K562 (cell line): ENCODE data around the gene ASB2. TPM values are rescaled to one million over a fixed set of nuclear protein-coding genes. Genes with fewer than 3 reads are reported as not detected.

ENCODE experiments used
- ATAC-seq: fragments of 200-7000 bp; cut with Tn5 transposase; 3 replicates; pipeline ENCODE4 v1.9.1; 2020; ENCODE audit warnings: moderate library complexity
- BruUV-seq: library from RNA; stranded (reverse); fragments of 400-500 nt; replicated peaks from 2 replicates; lab custom pipeline; 2021; lab: Mats Ljungman, UMichigan
- CTCF ChIA-PET: fragments of 300-600 bp; formaldehyde crosslinking; extraction: SDS; loops from one replicate; lab custom pipeline; 2021; ENCODE audit warnings: low intra/inter-chr PET ratio; lab: Yijun Ruan, JAX
- POLR2A ChIA-PET: fragments of 300-600, 350-650 bp; sonication (Branson Sonifier 250); formaldehyde crosslinking; extraction: SDS; loops from one replicate; lab custom pipeline; 2021; ENCODE audit warnings: antibody characterized with exemption, inconsistent platforms; lab: Yijun Ruan, JAX
- DNase-seq, 4 experiments: peaks; one replicate each; pipeline versions ENCODE4 v3.0.0 to v3.0.0-alpha.2; 2011 to 2018; ENCODE audit warnings: low spot score in 3 of 4, mixed read lengths in 3 of 4; ENCODE audit errors: extremely low read depth in 1 of 4
- FAIRE-seq: peaks from 2 replicates; lab custom pipeline; 2011; peaks lifted over from hg19 to GRCh38; lab: Jason Lieb, UNC
- H2AFZ ChIP-seq: 2 replicates; pipeline ENCODE4 v1.6.0; 2011; ENCODE audit warnings: low read depth, low read length, control low read depth, inconsistent platforms
- H3K27ac ChIP-seq: fragments of 200-600 bp; 3 replicates; pipeline ENCODE4 v1.8.0; 2011; ENCODE audit warnings: low read depth, mild to moderate bottlenecking, control low read depth, inconsistent platforms, low read length, moderate library complexity, mixed read lengths; ENCODE audit errors: extremely low read depth
- H3K27me3 ChIP-seq, 2 experiments: fragments of 300-600 bp in 1 of 2; 2 replicates in 1 of 2; 3 replicates in 1 of 2; pipeline versions ENCODE4 v1.6.0 to v1.8.0; 2011; ENCODE audit warnings: inconsistent platforms in 2 of 2, low read length in 2 of 2, mild to moderate bottlenecking in 1 of 2, mixed read lengths in 1 of 2, moderate library complexity in 1 of 2; ENCODE audit not compliant: control insufficient read depth in 2 of 2, insufficient read depth in 2 of 2
- H3K36me3 ChIP-seq: fragments of 300-600 bp; 3 replicates; pipeline ENCODE4 v1.8.0; 2011; ENCODE audit warnings: mild to moderate bottlenecking, low read length, inconsistent platforms; ENCODE audit not compliant: control insufficient read depth, insufficient read depth
- H3K4me1 ChIP-seq, 2 experiments: fragments of 200-600 bp in 1 of 2; replicated peaks in 1 of 2; 2 replicates in 1 of 2; 3 replicates in 1 of 2; pipeline versions ENCODE4 v1.5.1 to v1.8.0; 2011; ENCODE audit warnings: inconsistent platforms in 2 of 2, low read length in 2 of 2, mild to moderate bottlenecking in 1 of 2, mixed read lengths in 1 of 2, moderate library complexity in 1 of 2; ENCODE audit not compliant: control insufficient read depth in 2 of 2, insufficient read depth in 2 of 2
- H3K4me2 ChIP-seq: 2 replicates; pipeline ENCODE4 v1.6.1; 2011; ENCODE audit warnings: low read length, control low read depth, inconsistent platforms, mixed read lengths; ENCODE audit not compliant: insufficient read depth
- H3K4me3 ChIP-seq: fragments of 200-600 bp; sonication (generic), shearing (Covaris generic); 2 replicates; pipeline ENCODE4 v1.5.1; 2016; ENCODE audit warnings: control low read depth, inconsistent platforms
- H3K79me2 ChIP-seq: fragments of 200-600 bp; 3 replicates; pipeline ENCODE4 v1.8.0; 2011; ENCODE audit warnings: low read length, inconsistent platforms; ENCODE audit not compliant: control insufficient read depth, insufficient read depth
- H3K9ac ChIP-seq, 2 experiments: 2 replicates each; pipeline versions ENCODE4 v1.6.0 to v1.6.1; 2011; ENCODE audit warnings: low read depth in 2 of 2, low read length in 2 of 2, control low read depth in 1 of 2, inconsistent platforms in 1 of 2, mild to moderate bottlenecking in 1 of 2, mixed read lengths in 1 of 2; ENCODE audit not compliant: insufficient read depth in 1 of 2
- H3K9me1 ChIP-seq: one replicate; pipeline ENCODE4 v1.6.0; 2011; ENCODE audit warnings: inconsistent platforms, mild to moderate bottlenecking, low read length, moderate library complexity; ENCODE audit not compliant: control insufficient read depth, insufficient read depth
- H3K9me3 ChIP-seq: replicated peaks from 2 replicates; pipeline ENCODE4 v1.5.1; 2011; ENCODE audit warnings: low read depth, low read length, inconsistent platforms; ENCODE audit not compliant: control insufficient read depth, insufficient read depth
- H4K20me1 ChIP-seq: replicated peaks from 2 replicates; pipeline ENCODE4 v1.6.1; 2011; ENCODE audit warnings: low read length, inconsistent platforms, mixed read lengths; ENCODE audit not compliant: control insufficient read depth, insufficient read depth
- ADNP ChIP-seq: fragments of 200-800 bp; sonication (Bioruptor generic); IDR thresholded peaks from 2 replicates; pipeline ENCODE4 v1.6.1; 2016; ENCODE audit warnings: missing genetic modification characterization, missing compliant biosample characterization
- BCOR ChIP-seq: fragments of 450-650 bp; IDR thresholded peaks from 2 replicates; pipeline ENCODE4 v1.6.1; 2016
- CAMTA2 ChIP-seq: fragments of 250-450 bp; sonication (Bioruptor Pico); conservative IDR thresholded peaks from 2 replicates; pipeline ENCODE4 v1.5.1; 2022
- CHD1 ChIP-seq: fragments of 200-600 bp; sonication (generic); IDR thresholded peaks from one replicate; pipeline ENCODE4 v1.6.1; 2012; ENCODE audit warnings: mild to moderate bottlenecking, moderate library complexity, low read length, inconsistent platforms
- FIP1L1 ChIP-seq: fragments of 200-400 bp; formaldehyde crosslinking; IDR thresholded peaks from 2 replicates; pipeline ENCODE4 v1.6.1; 2018; ENCODE audit warnings: mild to moderate bottlenecking, low read depth, low read length; ENCODE audit not compliant: poor library complexity, severe bottlenecking
- FOXA1 ChIP-seq: fragments of 450-650 bp; IDR thresholded peaks from 2 replicates; pipeline ENCODE4 v1.6.1; 2016; ENCODE audit warnings: mild to moderate bottlenecking, borderline replicate concordance
- GTF2E2 ChIP-seq: fragments of 200-800 bp; sonication (Bioruptor generic); IDR thresholded peaks from 2 replicates; pipeline ENCODE4 v1.6.1; 2016; ENCODE audit warnings: missing genetic modification characterization, missing compliant biosample characterization
- HMG20B ChIP-seq: fragments of 250-450 bp; sonication (Bioruptor Pico); IDR thresholded peaks from 2 replicates; pipeline ENCODE4 v1.5.0; 2021; ENCODE audit warnings: mild to moderate bottlenecking
- KAT7 ChIP-seq: sonication (generic); formaldehyde crosslinking; IDR thresholded peaks from 2 replicates; pipeline ENCODE4 v1.8.0; 2022; ENCODE audit warnings: missing genetic modification reagents, mild to moderate bottlenecking, borderline replicate concordance
- MAZ ChIP-seq, 2 experiments: fragments of 450-650 bp in 1 of 2; sonication (generic) in 1 of 2; formaldehyde crosslinking; IDR thresholded peaks in 1 of 2; conservative IDR thresholded peaks in 1 of 2; 2 replicates each; pipeline versions ENCODE4 v1.4.0 to v1.5.0; 2020; ENCODE audit warnings: mild to moderate bottlenecking in 1 of 2, missing genetic modification reagents in 1 of 2
- MCM5 ChIP-seq: fragments of 450-650 bp; IDR thresholded peaks from 2 replicates; pipeline ENCODE4 v1.6.1; 2016; ENCODE audit warnings: low read depth
- STAT5A ChIP-seq: IDR thresholded peaks from 2 replicates; pipeline ENCODE4 v1.6.1; 2012; ENCODE audit warnings: low read length, inconsistent platforms, borderline replicate concordance
- YBX1 ChIP-seq: fragments of 450-650 bp; IDR thresholded peaks from 2 replicates; pipeline ENCODE4 v1.7.1; 2016; ENCODE audit warnings: mild to moderate bottlenecking
- ZFX ChIP-seq: sonication (generic); formaldehyde crosslinking; IDR thresholded peaks from 2 replicates; pipeline ENCODE4 v1.8.0; 2022; ENCODE audit warnings: mild to moderate bottlenecking, missing genetic modification reagents, moderate library complexity
- ZNF184 ChIP-seq: sonication (generic); formaldehyde crosslinking; IDR thresholded peaks from 2 replicates; pipeline ENCODE4 v1.5.0; 2020; ENCODE audit warnings: missing genetic modification reagents
- ZNF354B ChIP-seq: fragments of 250-450 bp; sonication (Bioruptor Pico); IDR thresholded peaks from 2 replicates; pipeline ENCODE4 v1.4.0; 2020
- WGBS: fragments of 100-300 bp; shearing (Covaris generic); methylation state at CpG from one replicate; pipeline ENCODE4 v1.1.6; 2016; ENCODE audit warnings: low coverage, mixed read lengths; ENCODE audit not compliant: insufficient coverage; ENCODE audit errors: missing lambda C conversion rate; 5-methylcytosine and 5-hydroxymethylcytosine counted together
- in situ Hi-C: fragments of 300-500 bp; cut with MboI; formaldehyde crosslinking; loops from 4 replicates; pipeline ENCODE4 v1.15.0; 2018; ENCODE audit warnings: inconsistent platforms, mixed read lengths
- intact Hi-C: fragments of 100-400 bp; cut with micrococcal nuclease; formaldehyde crosslinking; loops from 2 replicates; pipeline ENCODE4 v1.14.2; 2022
- polyA plus RNA-seq, 8 experiments: library from polyadenylated mRNA; depleted of rRNA in 4 of 8; stranded (reverse) in 5 of 8; unstranded in 3 of 8; fragments of >200 nt; fragmentation: Nextera tagmentation in 2 of 8; fragmentation: Illumina TruSeq in 1 of 8; extraction: Ambion mirVana in 2 of 8; extraction: Trizol in 1 of 8; gene quantifications; 2 replicates each; pipeline versions ENCODE4 v1.2.1 to v1.2.3, GENCODE V29; 2011 to 2014; ENCODE audit warnings: inconsistent platforms in 1 of 8, missing spikeins in 1 of 8
- total RNA-seq, 7 experiments: library from RNA; depleted of rRNA in 6 of 7; stranded (reverse); fragments of >200 nt in 6 of 7; fragmentation: Illumina TruSeq in 2 of 7; extraction: Trizol in 2 of 7; gene quantifications; 2 replicates each; pipeline versions ENCODE4 v1.2.1 to v1.2.3, GENCODE V29; 2011 to 2021; ENCODE audit warnings: low replicate concordance in 1 of 7
- TF ChIP-seq, protein P1 (sequence below): sonication (generic); formaldehyde crosslinking; IDR thresholded peaks from 2 replicates; pipeline ENCODE4 v1.8.1; 2022; ENCODE audit warnings: missing genetic modification reagents
- TF ChIP-seq, protein P2 (sequence below): sonication (generic); formaldehyde crosslinking; IDR thresholded peaks from 2 replicates; pipeline ENCODE4 v1.8.1; 2023; ENCODE audit warnings: mild to moderate bottlenecking, missing genetic modification reagents
- TF ChIP-seq, protein P3 (sequence below): sonication (generic); formaldehyde crosslinking; IDR thresholded peaks from 2 replicates; pipeline ENCODE4 v1.8.1; 2023; ENCODE audit warnings: mild to moderate bottlenecking, missing genetic modification reagents, moderate library complexity

The ASB2 gene
- total and polyA plus RNA-seq, 9 of the 15 experiments (the other 6 are each of a cell fraction or from before 2014, with no cell fraction given), result not detected

DNA sequence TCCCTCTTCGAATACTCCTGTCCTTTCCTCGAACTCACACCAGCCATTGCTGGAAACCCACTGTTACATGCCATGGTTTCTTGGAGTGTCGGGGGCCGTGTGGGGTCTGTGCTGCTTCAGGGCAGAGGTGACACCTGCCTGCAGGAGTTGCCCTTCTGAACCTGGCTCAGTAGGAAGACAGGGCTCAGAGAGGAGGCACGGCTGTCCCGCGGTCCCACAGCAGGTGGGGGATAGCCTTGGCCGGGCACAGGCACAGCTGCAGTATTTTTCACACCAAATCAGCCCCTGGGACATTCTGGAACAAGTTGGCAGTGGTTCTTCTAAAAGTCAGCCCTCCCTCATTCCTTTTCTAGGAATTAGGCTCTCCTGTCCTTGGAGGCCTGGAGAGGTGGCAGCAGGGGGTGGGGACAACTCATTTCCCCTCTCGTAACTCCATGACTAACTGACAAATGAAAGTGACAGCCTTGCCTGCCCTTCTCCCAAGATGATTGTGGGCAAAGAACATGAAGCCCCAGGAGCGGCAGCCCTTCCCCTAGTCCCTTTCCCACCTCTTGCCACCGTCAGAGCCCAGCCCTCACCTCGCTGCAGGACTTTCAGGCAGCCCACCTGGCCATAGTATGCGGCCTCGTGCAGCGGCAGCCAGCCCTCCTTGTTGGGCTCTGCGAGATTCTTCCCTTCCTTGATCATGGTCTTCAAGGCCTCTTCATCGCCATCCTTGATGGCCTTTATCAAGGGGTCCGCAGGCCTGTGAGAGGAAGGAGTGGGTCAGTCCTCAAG is 22.4 kb downstream of the ASB2 start:
- no peak for DNase-seq
- H4K20me1 ChIP-seq, result no peaks in the 10 kb centered on the region; the same call in 1 of the 2 replicates
- no peak overlapping the region for H3K27ac ChIP-seq
- BruUV-seq, result no TSS peak
- no peak for FAIRE-seq
- POLR2A ChIA-PET, result no interaction called here
- in situ Hi-C loops, result no loop called here
- peaks cover 2 to 25% of the 10 kb centered on the region in 2 experiments; a peak in 2 of 5 replicates for H3K27me3 ChIP-seq
- no peaks in the 10 kb centered on the region for H3K9me1 ChIP-seq
- H3K4me3 ChIP-seq, result no peak overlapping the region
- H3K4me2 ChIP-seq, result no peak overlapping the region
- CTCF ChIA-PET, result no interaction called here
- no peak overlapping the region for H3K9ac ChIP-seq
- ATAC-seq, result no peak
- H3K9me3 ChIP-seq, result no peaks in the 10 kb centered on the region
- H3K79me2 ChIP-seq, result no peaks in the 10 kb centered on the region
- 2% methylated on average over 14 of the region's 18 CpGs for WGBS
- H2AFZ ChIP-seq, result no peak overlapping the region
- no peaks in the 10 kb centered on the region for H3K36me3 ChIP-seq
- H3K4me1 ChIP-seq, result no peaks in the 10 kb centered on the region
- intact Hi-C loops, result no loop called here
- TF ChIP-seq MAZ (CRISPR knock-in tag; conservative IDR thresholded peaks at IDR 0.05 in 1 of 2, IDR thresholded peaks at IDR 0.05 in 1 of 2), result no peak
- no peak for TF ChIP-seq FOXA1
- TF ChIP-seq BCOR, result no peak
- no peak for TF ChIP-seq YBX1
- TF ChIP-seq, protein P1, sequence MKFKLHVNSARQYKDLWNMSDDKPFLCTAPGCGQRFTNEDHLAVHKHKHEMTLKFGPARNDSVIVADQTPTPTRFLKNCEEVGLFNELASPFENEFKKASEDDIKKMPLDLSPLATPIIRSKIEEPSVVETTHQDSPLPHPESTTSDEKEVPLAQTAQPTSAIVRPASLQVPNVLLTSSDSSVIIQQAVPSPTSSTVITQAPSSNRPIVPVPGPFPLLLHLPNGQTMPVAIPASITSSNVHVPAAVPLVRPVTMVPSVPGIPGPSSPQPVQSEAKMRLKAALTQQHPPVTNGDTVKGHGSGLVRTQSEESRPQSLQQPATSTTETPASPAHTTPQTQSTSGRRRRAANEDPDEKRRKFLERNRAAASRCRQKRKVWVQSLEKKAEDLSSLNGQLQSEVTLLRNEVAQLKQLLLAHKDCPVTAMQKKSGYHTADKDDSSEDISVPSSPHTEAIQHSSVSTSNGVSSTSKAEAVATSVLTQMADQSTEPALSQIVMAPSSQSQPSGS (CRISPR knock-in tag), result no peak
- TF ChIP-seq, protein P2, sequence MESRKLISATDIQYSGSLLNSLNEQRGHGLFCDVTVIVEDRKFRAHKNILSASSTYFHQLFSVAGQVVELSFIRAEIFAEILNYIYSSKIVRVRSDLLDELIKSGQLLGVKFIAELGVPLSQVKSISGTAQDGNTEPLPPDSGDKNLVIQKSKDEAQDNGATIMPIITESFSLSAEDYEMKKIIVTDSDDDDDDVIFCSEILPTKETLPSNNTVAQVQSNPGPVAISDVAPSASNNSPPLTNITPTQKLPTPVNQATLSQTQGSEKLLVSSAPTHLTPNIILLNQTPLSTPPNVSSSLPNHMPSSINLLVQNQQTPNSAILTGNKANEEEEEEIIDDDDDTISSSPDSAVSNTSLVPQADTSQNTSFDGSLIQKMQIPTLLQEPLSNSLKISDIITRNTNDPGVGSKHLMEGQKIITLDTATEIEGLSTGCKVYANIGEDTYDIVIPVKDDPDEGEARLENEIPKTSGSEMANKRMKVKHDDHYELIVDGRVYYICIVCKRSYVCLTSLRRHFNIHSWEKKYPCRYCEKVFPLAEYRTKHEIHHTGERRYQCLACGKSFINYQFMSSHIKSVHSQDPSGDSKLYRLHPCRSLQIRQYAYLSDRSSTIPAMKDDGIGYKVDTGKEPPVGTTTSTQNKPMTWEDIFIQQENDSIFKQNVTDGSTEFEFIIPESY (CRISPR knock-in tag), result no peak
- no peak for TF ChIP-seq KAT7 (CRISPR knock-in tag)
- no peak for TF ChIP-seq MCM5
- no peak for TF ChIP-seq CHD1
- no peak for TF ChIP-seq ZFX (CRISPR knock-in tag)
- no peak for TF ChIP-seq ZNF354B (CRISPR knock-in tag)
- TF ChIP-seq, protein P3, sequence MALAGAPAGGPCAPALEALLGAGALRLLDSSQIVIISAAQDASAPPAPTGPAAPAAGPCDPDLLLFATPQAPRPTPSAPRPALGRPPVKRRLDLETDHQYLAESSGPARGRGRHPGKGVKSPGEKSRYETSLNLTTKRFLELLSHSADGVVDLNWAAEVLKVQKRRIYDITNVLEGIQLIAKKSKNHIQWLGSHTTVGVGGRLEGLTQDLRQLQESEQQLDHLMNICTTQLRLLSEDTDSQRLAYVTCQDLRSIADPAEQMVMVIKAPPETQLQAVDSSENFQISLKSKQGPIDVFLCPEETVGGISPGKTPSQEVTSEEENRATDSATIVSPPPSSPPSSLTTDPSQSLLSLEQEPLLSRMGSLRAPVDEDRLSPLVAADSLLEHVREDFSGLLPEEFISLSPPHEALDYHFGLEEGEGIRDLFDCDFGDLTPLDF, result no peak
- TF ChIP-seq ADNP, result no peak
- TF ChIP-seq GTF2E2, result no peak
- no peak for TF ChIP-seq HMG20B (CRISPR knock-in tag)
- no peak for TF ChIP-seq CAMTA2 (CRISPR knock-in tag)
- no peak for TF ChIP-seq ZNF184
- no peak for TF ChIP-seq STAT5A
- TF ChIP-seq FIP1L1, result no peak
